ENCODE measurements around the gene TFR2.

TFR2 gene

GRCh38 chr7:100641463-100641859 lies at the start of gene TFR2:
Gene TFR2, minus strand, starts transcription at chr7:100641552. Its CDS starts 43 bp downstream, at chr7:100641509.
- Histone ChIP-seq H3K4me1 (ENCODE audit: insufficient read depth, low read length) (no peaks in the 10 kb centered on the region), H3K27ac (ENCODE audit: low read length) (no peak within 1 kb of the TSS), H3K9ac (ENCODE audit: low read depth, low read length) (no peak within 1 kb of the TSS), H3K36me3 (ENCODE audit: insufficient read depth, low read depth, low read length) (no peaks in the 10 kb centered on the region), H3K4me3 (ENCODE audit: low read length) (no peak within 1 kb of the TSS), H3K9me3 (ENCODE audit: insufficient read depth, low read depth, low read length) (no peaks in the 10 kb centered on the region), H3K27me3 (ENCODE audit: insufficient read depth, low read length) (no peaks in the 10 kb centered on the region)

GRCh38 chr7:100689230-100690135 lies 48.1 kb upstream of the TFR2 start:
- Histone ChIP-seq H3K36me3 (ENCODE audit: insufficient read depth, low read depth, low read length) (peaks cover 64% of the 10 kb centered on the region), H3K4me3 (ENCODE audit: low read length) (no peak overlapping the region), H3K27ac (ENCODE audit: low read length) (no peak overlapping the region)

DNA sequence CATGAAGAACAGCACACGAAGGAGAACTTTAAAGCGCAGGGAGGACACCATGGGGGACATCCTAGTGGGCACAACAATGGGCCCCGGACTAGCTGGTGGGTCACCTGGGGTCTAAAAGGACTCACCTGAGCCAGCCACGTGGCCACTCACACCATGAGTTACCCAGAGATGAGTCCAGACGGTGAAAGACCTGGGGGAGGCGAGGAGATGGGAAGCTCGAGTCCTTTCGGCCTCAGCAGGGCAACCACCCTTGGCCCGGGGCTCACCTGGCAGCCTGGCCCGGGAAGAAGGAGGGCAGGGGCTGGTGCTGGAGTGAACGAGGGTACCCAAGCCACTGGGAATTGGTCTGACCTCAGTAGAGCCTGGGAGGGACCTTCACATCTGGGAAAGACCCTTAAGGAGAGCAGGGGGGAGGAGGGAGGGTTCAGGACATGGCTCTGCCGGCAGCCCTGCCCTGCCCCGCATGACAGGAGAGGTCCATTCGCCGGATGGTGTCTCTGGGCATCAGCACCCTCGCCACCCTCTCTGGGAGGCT lies 47.0 kb upstream of the TFR2 start:
- Histone ChIP-seq H3K27ac (ENCODE audit: low read length) (no peak overlapping the region), H3K4me3 (ENCODE audit: low read length) (no peak overlapping the region), H3K9me3 (ENCODE audit: insufficient read depth, low read depth, low read length) (no peaks in the 10 kb centered on the region), H3K36me3 (ENCODE audit: insufficient read depth, low read depth, low read length) (peaks cover 74% of the 10 kb centered on the region), H3K27me3 (ENCODE audit: insufficient read depth, low read length) (no peaks in the 10 kb centered on the region), H3K9ac (ENCODE audit: low read depth, low read length) (no peak overlapping the region), H3K4me1 (ENCODE audit: insufficient read depth, low read length) (peaks cover 9% of the 10 kb centered on the region)

More at GRCh38 chr7:100689230-100690135, 48.1 kb upstream of the TFR2 start:
- Histone ChIP-seq H3K9ac (ENCODE audit: low read depth, low read length) (no peak overlapping the region), H3K4me1 (ENCODE audit: insufficient read depth, low read length) (peaks cover 9% of the 10 kb centered on the region), H3K9me3 (ENCODE audit: insufficient read depth, low read depth, low read length) (no peaks in the 10 kb centered on the region), H3K27me3 (ENCODE audit: insufficient read depth, low read length) (no peaks in the 10 kb centered on the region)

GRCh38 chr7:100687751-100688300 lies 46.5 kb upstream of the TFR2 start:
- no peak overlapping the region for H3K9ac ChIP-seq (ENCODE audit: low read depth, low read length)
- peaks cover 9% of the 10 kb centered on the region for H3K4me1 ChIP-seq (ENCODE audit: insufficient read depth, low read length)
- no peak overlapping the region for H3K4me3 ChIP-seq (ENCODE audit: low read length)
- peaks cover 80% of the 10 kb centered on the region for H3K36me3 ChIP-seq (ENCODE audit: insufficient read depth, low read depth, low read length)
- no peak overlapping the region for H3K27ac ChIP-seq (ENCODE audit: low read length)
- no peaks in the 10 kb centered on the region for H3K27me3 ChIP-seq (ENCODE audit: insufficient read depth, low read length)
- no peaks in the 10 kb centered on the region for H3K9me3 ChIP-seq (ENCODE audit: insufficient read depth, low read depth, low read length)

- H3K9me3 ChIP-seq (ENCODE audit: insufficient read depth, low read depth, low read length), result no peaks in the 10 kb centered on the region
- H3K4me3 ChIP-seq (ENCODE audit: low read length), result no peak overlapping the region
- peaks cover 86% of the 10 kb centered on the region for H3K36me3 ChIP-seq (ENCODE audit: insufficient read depth, low read depth, low read length)
- H3K4me1 ChIP-seq (ENCODE audit: insufficient read depth, low read length), result peaks cover 5% of the 10 kb centered on the region
- H3K27ac ChIP-seq (ENCODE audit: low read length), result no peak overlapping the region
- H3K27me3 ChIP-seq (ENCODE audit: insufficient read depth, low read length), result no peaks in the 10 kb centered on the region
- no peak overlapping the region for H3K9ac ChIP-seq (ENCODE audit: low read depth, low read length)
Measured at GRCh38 chr7:100687261-100687660, 45.9 kb upstream of the TFR2 start.

DNA sequence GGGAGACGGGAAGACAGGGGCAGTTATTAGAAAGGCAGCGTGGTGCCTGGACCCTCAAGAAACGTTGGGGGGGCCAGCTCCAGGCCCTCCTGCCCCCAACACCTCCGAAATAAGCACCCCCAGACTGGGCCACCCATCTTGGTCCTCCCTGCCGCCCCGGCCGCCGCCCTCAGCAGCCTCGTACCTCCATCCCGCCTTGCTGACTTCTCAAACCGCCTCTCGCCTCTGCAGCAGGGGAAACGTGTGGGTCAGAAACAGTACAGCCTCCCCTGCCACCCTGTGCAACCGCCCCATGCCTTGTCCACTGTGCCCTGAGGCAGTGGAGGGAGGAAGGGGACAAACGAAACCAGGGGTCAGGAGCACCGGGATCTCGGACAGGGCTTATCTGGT lies 45.5 kb upstream of the TFR2 start:
- Histone ChIP-seq H3K4me1 (ENCODE audit: insufficient read depth, low read length) (peaks cover 3% of the 10 kb centered on the region; the same call in 1 of the 2 replicates), H3K36me3 (ENCODE audit: insufficient read depth, low read depth, low read length) (peaks cover 90% of the 10 kb centered on the region), H3K27me3 (ENCODE audit: insufficient read depth, low read length) (no peaks in the 10 kb centered on the region), H3K4me3 (ENCODE audit: low read length) (no peak overlapping the region), H3K9me3 (ENCODE audit: insufficient read depth, low read depth, low read length) (no peaks in the 10 kb centered on the region), H3K9ac (ENCODE audit: low read depth, low read length) (no peak overlapping the region), H3K27ac (ENCODE audit: low read length) (no peak overlapping the region)

DNA sequence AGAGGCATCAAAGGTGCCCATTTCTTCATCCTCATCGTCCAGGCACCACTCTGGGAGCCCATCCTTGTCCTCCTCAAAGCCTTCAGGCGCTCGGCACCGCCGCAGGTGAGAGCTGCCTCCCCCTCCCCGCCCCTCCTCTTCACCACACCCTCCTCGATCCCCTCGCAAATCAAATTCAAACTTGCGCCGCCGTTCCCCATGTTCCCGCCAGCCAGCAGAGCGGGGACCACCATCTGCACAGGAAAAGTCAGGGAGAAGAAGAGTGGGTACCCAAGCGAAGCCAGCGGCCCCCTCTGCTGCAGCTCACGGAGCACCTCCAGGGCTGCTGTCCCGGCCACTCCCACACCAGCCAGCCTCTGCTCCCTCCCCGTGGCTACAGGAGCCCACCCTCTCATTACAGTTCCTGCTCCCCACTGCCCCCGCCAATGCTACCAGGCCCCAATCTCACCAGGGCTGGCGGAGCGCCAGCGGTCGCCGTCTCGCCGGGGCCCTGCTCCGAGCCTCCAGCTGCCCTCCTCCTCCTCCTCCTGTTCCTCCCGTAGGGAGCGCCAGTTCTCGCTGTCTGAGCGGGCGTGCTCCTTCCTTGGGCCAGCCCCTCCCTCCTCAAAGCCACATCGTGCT lies 45.0 kb upstream of the TFR2 start:
- H3K27ac ChIP-seq (ENCODE audit: low read length), result no peak overlapping the region
- no peak overlapping the region for H3K4me3 ChIP-seq (ENCODE audit: low read length)
- H3K4me1 ChIP-seq (ENCODE audit: insufficient read depth, low read length), result peaks cover 3% of the 10 kb centered on the region; the same call in 1 of the 2 replicates
- H3K36me3 ChIP-seq (ENCODE audit: insufficient read depth, low read depth, low read length), result peaks cover 95% of the 10 kb centered on the region
- no peak overlapping the region for H3K9ac ChIP-seq (ENCODE audit: low read depth, low read length)
- H3K27me3 ChIP-seq (ENCODE audit: insufficient read depth, low read length), result no peaks in the 10 kb centered on the region
- H3K9me3 ChIP-seq (ENCODE audit: insufficient read depth, low read depth, low read length), result no peaks in the 10 kb centered on the region

GRCh38 chr7:100685631-100686145 lies 44.3 kb upstream of the TFR2 start:
- H3K27me3 ChIP-seq (ENCODE audit: insufficient read depth, low read length), result no peaks in the 10 kb centered on the region
- no peaks in the 10 kb centered on the region for H3K4me1 ChIP-seq (ENCODE audit: insufficient read depth, low read length)
- peaks cover 96% of the 10 kb centered on the region for H3K36me3 ChIP-seq (ENCODE audit: insufficient read depth, low read depth, low read length)
- H3K9ac ChIP-seq (ENCODE audit: low read depth, low read length), result no peak overlapping the region
- H3K4me3 ChIP-seq (ENCODE audit: low read length), result no peak overlapping the region
- no peak overlapping the region for H3K27ac ChIP-seq (ENCODE audit: low read length)
- H3K9me3 ChIP-seq (ENCODE audit: insufficient read depth, low read depth, low read length), result no peaks in the 10 kb centered on the region

GRCh38 chr7:100685049-100685605 lies 43.8 kb upstream of the TFR2 start:
- H3K9ac ChIP-seq (ENCODE audit: low read depth, low read length), result no peak overlapping the region
- H3K27ac ChIP-seq (ENCODE audit: low read length), result no peak overlapping the region
- peaks cover 99% of the 10 kb centered on the region for H3K36me3 ChIP-seq (ENCODE audit: insufficient read depth, low read depth, low read length)
- H3K27me3 ChIP-seq (ENCODE audit: insufficient read depth, low read length), result no peaks in the 10 kb centered on the region
- no peaks in the 10 kb centered on the region for H3K9me3 ChIP-seq (ENCODE audit: insufficient read depth, low read depth, low read length)
- H3K4me3 ChIP-seq (ENCODE audit: low read length), result no peak overlapping the region
- H3K4me1 ChIP-seq (ENCODE audit: insufficient read depth, low read length), result no peaks in the 10 kb centered on the region

- H3K4me3 ChIP-seq (ENCODE audit: low read length), result no peak overlapping the region
- no peak overlapping the region for H3K9ac ChIP-seq (ENCODE audit: low read depth, low read length)
- H3K27me3 ChIP-seq (ENCODE audit: insufficient read depth, low read length), result no peaks in the 10 kb centered on the region
- H3K9me3 ChIP-seq (ENCODE audit: insufficient read depth, low read depth, low read length), result no peaks in the 10 kb centered on the region
- peaks cover 98% of the 10 kb centered on the region for H3K36me3 ChIP-seq (ENCODE audit: insufficient read depth, low read depth, low read length)
- H3K27ac ChIP-seq (ENCODE audit: low read length), result no peak overlapping the region
- no peaks in the 10 kb centered on the region for H3K4me1 ChIP-seq (ENCODE audit: insufficient read depth, low read length)
Measured at GRCh38 chr7:100684534-100685042, 43.2 kb upstream of the TFR2 start.

Measured in iPS-20b (cell line).